A549 (cell line): ENCODE measurements around the gene CYB561D2.

Source experiments
- ATOH8 ChIP-seq: fragments of 250-450 bp; sonication (Bioruptor Pico); IDR thresholded peaks from 2 replicates; pipeline ENCODE4 v1.5.0; 2020; ENCODE audit warnings: low read depth, mild to moderate bottlenecking, moderate library complexity
- BHLHE40 ChIP-seq: IDR thresholded peaks from 2 replicates; pipeline ENCODE4 v1.6.1; 2012; ENCODE audit warnings: low read depth, low read length, inconsistent platforms
- CHD4 ChIP-seq: fragments of 200-600 bp; sonication (generic); IDR thresholded peaks from 2 replicates; pipeline ENCODE4 v1.6.1; 2016; ENCODE audit warnings: antibody characterized with exemption, mild to moderate bottlenecking, borderline replicate concordance
- CTCF ChIP-seq: fragments of >200 bp; sonication (Bioruptor Twin); formaldehyde crosslinking; IDR thresholded peaks from 3 replicates; pipeline ENCODE4 v1.5.1; 2016
- HDAC2 ChIP-seq: fragments of 200-600 bp; sonication (generic); IDR thresholded peaks from 2 replicates; pipeline ENCODE4 v1.6.1; 2016
- JUNB ChIP-seq: fragments of >200 bp; sonication (Bioruptor Twin); formaldehyde crosslinking; IDR thresholded peaks from 2 replicates; pipeline ENCODE4 v1.6.1; 2016
- MYC ChIP-seq: IDR thresholded peaks from 2 replicates; pipeline ENCODE4 v1.6.1; 2012; ENCODE audit warnings: mild to moderate bottlenecking, inconsistent platforms, low read length, improper control_type of control experiment, borderline replicate concordance
- NR3C1 ChIP-seq: fragments of >200 bp; sonication (Bioruptor Twin); formaldehyde crosslinking; IDR thresholded peaks from 3 replicates; pipeline ENCODE4 v1.6.1; 2017
- PBX3 ChIP-seq: IDR thresholded peaks from 2 replicates; pipeline ENCODE4 v1.6.1; 2012
- POLR2A ChIP-seq: IDR thresholded peaks from 2 replicates; pipeline ENCODE4 v1.6.1; 2012; ENCODE audit warnings: mild to moderate bottlenecking, low read length
- RAD21 ChIP-seq, 2 experiments: fragments of >200 bp in 1 of 2; sonication (Bioruptor Twin) in 1 of 2; formaldehyde crosslinking in 1 of 2; IDR thresholded peaks in 1 of 2; conservative IDR thresholded peaks in 1 of 2; 2 replicates in 1 of 2; 3 replicates in 1 of 2; pipeline ENCODE4 v1.6.1; 2012 to 2018; ENCODE audit warnings: inconsistent platforms in 1 of 2
- REST ChIP-seq: fragments of 200-600 bp; sonication (generic); IDR thresholded peaks from 2 replicates; pipeline ENCODE4 v1.6.1; 2016; ENCODE audit warnings: antibody characterized with exemption, mild to moderate bottlenecking, moderate library complexity
- SMC3 ChIP-seq: fragments of >200 bp; sonication (Bioruptor Twin); formaldehyde crosslinking; IDR thresholded peaks from 3 replicates; pipeline ENCODE4 v1.6.1; 2018; ENCODE audit warnings: inconsistent platforms
- ZFP36 ChIP-seq: fragments of 450-650 bp; IDR thresholded peaks from 2 replicates; pipeline ENCODE4 v1.6.1; 2014; ENCODE audit warnings: borderline replicate concordance; ENCODE audit not compliant: partially characterized antibody

GRCh38 chr3:50320853-50321335 is 29.8 kb upstream of the CYB561D2 start:
- TF ChIP-seq CTCF (no peak), REST (no peak), BHLHE40 (no peak), POLR2A (no peak), PBX3 (0 out of 2 replicates have a peak, but pooled peaks have one; percentile 25), RAD21 (conservative IDR thresholded peaks at IDR 0.05 in 1 of 2, IDR thresholded peaks at IDR 0.05 in 1 of 2) (no peak), CHD4 (no peak), JUNB (no peak), ZFP36 (no peak), ATOH8 (no peak), SMC3 (no peak), MYC (peak; percentile 66; the same call in 1 of the 2 replicates), NR3C1 (no peak), HDAC2 (no peak)
